Measurements from ENCODE around the gene NF1. TPM values are rescaled to one million over a fixed set of nuclear protein-coding genes. Genes with fewer than 3 reads are reported as not detected.

NF1 gene
- total and polyA plus RNA-seq, 2 of the 13 experiments (the other 11 are each of a cell fraction or from before 2014, with no cell fraction given): 21.5 to 26.5 TPM

GRCh38 chr17:31052187-31052889 is 42.4 kb upstream of the NF1 start (continued):
- no peak for TF ChIP-seq TRAFD1 (CRISPR knock-in tag; IDR thresholded peaks at IDR 0.05; ENCODE audit: borderline replicate concordance)
- TF ChIP-seq ZNF639 (CRISPR knock-in tag; conservative IDR thresholded peaks at IDR 0.05): no peak
- TF ChIP-seq ZBTB34 (CRISPR knock-in tag; IDR thresholded peaks at IDR 0.05): no peak
- TF ChIP-seq ZNF431 (CRISPR knock-in tag; IDR thresholded peaks at IDR 0.05; ENCODE audit: borderline replicate concordance, low read depth): no peak
- no peak for TF ChIP-seq ASH2L (IDR thresholded peaks at IDR 0.05; ENCODE audit: insufficient read length, low read depth, low read length)
- no peak for TF ChIP-seq RNF2 (conservative IDR thresholded peaks at IDR 0.05; ENCODE audit: low read depth)

- FAIRE-seq: no peak
- no peaks in the 10 kb centered on the region for H3K79me2 ChIP-seq (ENCODE audit: insufficient read depth, low read length)
- intact Hi-C loops (cut with micrococcal nuclease; ENCODE audit: unreplicated experiment) (no loop called here), in situ Hi-C loops (cut with HindIII; ENCODE audit: extremely low pct_ligation_motif_present, low pct_unique_long_range_greater_than_20kb) (no loop called here)
- H3K27me3 ChIP-seq (ENCODE audit: control insufficient read depth in 1 of 2, insufficient read depth in 2 of 2, low read length in 2 of 2): no peaks in the 10 kb centered on the region; a peak in 3 of 5 replicates
- no peak for TF ChIP-seq EHMT2 (IDR thresholded peaks at IDR 0.05; ENCODE audit: borderline replicate concordance, low read depth, low read length)
- 0 out of 2 replicates have a peak, but pooled peaks have one; percentile 19 for TF ChIP-seq ZBTB33 (CRISPR knock-in tag; IDR thresholded peaks at IDR 0.05)
- BruUV-seq (replicated peaks): no TSS peak
- ChIA-PET POLR2A (no interaction called here), CTCF (ENCODE audit: low intra/inter-chr PET ratio, low total read pairs) (no interaction called here)
- no peaks in the 10 kb centered on the region for H3K9me3 ChIP-seq (ENCODE audit: low read length)
- no peak overlapping the region for H3K4me2 ChIP-seq (ENCODE audit: low read depth, low read length)
- H2AFZ ChIP-seq (ENCODE audit: low read length): no peak overlapping the region
- DNase-seq (ENCODE audit: low spot score): no peak
- no peak overlapping the region for H3K9ac ChIP-seq (ENCODE audit: insufficient read depth, low read depth, low read length)
- H3K4me3 ChIP-seq (replicated peaks in 1 of 3; ENCODE audit: insufficient read depth in 1 of 3, low read depth in 2 of 3, low read length in 3 of 3): no peak overlapping the region
- 90% methylated on average over 4 of the region's 4 CpGs for WGBS (ENCODE audit: low lambda C conversion rate)
- no peaks in the 10 kb centered on the region for H3K36me3 ChIP-seq (replicated peaks in 1 of 2; ENCODE audit: control insufficient read depth in 1 of 2, insufficient read depth in 2 of 2, low read length in 2 of 2)
- ATAC-seq: no peak
- no peaks in the 10 kb centered on the region for H4K20me1 ChIP-seq (ENCODE audit: insufficient read depth, low read length)
- H3K4me1 ChIP-seq (ENCODE audit: insufficient read depth, low read length): peaks cover 17% of the 10 kb centered on the region
- H3K27ac ChIP-seq (ENCODE audit: extremely low read length, insufficient read depth, low read length): no peak overlapping the region
Observed at GRCh38 chr17:31053071-31053470, 41.7 kb upstream of the NF1 start.
